HG03280 (cell line): ENCODE measurements around the gene CFAP58.

Experiments
- ATAC-seq: cut with Tn5 transposase; IDR thresholded peaks from one replicate; pipeline ENCODE4 v1.9.1; 2021; ENCODE audit warnings: mild to moderate bottlenecking, moderate library complexity; ENCODE audit not compliant: unreplicated experiment

CFAP58 gene

DNA sequence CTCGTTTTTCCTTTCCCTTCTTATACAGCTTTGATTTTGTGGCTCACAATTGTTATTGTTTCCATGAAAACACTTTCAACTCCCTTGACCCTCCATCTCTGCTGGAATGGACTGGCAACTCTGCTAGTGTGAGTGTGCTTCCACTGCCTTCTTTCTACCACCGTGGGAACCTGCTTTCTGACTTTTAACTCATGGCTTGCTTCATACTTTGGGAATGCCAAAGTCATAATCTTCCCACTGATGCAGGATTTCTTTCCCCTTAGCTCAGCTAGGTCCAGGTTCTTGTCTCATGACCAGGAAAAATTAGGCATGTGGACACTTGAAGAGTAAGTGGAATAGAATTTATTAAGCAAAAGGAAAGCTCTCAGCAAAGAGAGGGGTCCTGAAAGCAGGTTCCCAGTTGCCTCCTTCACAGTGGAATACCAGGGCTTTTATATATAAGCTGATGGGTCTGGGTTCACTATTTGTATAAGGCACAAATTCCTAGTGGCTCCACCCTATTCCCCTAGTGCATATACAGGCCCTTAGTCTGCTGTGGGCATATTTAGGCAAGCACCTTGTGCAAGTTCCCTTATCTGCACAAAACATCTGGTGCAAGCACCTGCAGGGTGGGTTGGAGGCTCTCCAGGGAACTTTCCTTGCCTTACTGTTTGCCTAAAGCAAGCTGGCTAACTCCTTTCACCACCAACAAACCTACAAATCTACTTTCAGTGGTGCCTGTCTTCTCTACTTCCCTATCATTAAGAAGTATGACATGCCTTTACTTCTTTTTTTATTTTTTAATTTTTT, 119.5 kb downstream of the CFAP58 start:
- ATAC-seq, result no peak

DNA sequence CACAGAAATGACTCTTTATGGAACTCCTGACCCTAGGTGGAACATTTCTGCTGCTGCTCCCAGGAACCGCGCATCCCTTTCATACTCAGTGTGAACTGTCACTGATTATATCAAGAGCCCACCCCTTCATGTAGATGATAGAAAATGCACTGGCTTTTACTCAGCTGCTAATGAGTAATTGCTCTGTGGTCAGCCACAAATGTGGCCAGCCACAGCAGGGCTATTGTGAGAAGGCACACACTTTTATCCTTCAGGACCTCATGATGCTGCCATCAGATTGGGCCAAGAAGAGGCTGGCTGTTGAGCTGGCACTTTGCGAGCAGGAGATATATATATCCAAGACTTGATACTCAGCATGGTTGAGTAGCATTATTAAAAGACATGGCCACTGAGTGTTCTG, 124.7 kb downstream of the CFAP58 start:
- ATAC-seq, result no peak

DNA sequence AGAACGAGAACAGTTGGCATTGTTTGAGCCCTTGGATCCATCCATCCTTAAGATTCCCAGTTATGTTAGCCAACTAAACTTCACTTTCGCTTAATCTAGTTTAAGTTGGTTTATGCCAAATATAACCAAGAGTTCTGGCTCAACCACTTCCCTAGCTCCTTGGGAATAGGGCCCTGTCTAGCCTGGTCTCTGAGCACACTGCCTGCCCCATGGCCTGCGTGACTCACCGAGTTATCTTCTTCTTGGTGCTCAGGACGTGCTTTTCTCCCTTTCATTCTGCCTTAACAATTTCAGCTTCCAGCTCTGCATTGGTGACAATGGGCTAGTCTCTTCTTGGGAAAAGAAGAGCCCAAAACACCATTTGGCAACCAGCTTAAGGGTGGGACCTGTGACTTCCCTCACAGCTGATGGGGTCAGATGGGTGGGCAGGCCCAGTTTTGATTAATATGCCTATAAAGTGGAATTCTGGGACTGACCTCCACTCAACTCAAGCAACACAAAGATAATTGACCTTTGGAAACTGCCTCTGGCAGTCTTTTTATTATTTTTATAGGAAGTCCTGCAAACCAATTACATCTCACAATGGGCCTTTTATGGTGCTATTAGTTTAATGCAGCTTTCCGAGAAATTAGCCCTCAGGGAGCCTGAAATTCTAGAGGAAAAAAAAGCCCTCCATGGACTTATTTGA, 126.4 kb downstream of the CFAP58 start:
- ATAC-seq, result no peak

DNA sequence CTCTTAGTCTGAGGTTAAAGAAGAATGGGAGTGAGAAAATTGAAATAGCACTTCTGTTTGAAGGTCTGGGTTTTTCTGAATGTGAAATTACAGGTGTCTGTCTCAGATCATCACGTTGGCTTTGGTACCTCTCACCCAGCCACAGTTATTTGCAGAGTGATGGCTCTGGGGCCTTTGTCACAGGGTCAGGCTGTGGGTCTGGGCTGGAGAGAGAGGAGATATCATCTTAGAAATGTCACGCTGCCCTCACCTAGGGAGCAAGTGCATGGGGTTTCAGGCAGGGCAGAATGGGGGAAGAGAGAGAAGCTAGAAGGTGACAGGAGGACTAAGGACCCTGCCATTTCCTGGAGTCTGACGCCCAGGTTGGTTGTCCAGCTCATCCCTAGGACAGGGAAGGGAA, 127.2 kb downstream of the CFAP58 start:
- ATAC-seq, result no peak

- no peak for ATAC-seq
Measured at GRCh38 chr10:104483582-104483981, 129.9 kb downstream of the CFAP58 start.

DNA sequence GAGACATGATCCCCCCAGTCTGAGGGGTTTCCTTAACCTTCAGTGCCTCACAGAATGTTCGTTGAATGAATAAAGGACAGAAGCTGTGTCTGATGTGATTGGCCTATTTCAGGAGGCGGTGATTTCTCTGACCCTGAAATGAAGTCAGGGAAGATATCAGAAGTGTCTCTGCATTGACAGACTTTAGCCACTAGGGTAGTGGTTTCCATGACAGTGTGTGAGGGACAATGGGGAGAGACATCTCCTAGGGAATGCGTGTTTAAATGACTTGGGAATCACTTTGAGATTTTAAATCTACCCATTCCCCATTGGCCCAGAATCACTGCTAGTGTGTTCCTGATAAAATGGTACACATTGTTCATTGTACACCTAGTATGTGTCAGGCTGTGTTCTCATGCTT, 132.0 kb downstream of the CFAP58 start:
- ATAC-seq, result no peak

DNA sequence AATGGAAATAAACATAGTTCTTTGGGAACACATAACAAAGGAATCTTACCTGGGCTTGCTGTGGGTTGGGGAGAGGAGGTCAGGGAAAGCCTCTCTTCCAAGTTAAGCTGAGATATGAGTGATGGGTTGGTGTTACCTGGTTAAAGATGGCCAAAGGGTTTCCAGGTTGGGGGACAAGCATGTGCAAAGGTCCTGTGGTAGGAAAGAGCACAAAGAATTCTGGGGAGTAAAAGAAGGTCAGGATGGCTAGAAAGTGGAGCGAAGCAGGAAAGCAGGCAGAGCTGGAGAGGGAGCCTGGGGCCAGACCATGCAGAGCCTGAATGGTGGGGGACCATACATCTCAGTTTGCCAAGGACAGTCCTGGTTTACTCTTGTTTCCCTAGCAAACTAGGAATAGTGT, 133.2 kb downstream of the CFAP58 start:
- no peak for ATAC-seq

GRCh38 chr10:104487794-104488438, 134.3 kb downstream of the CFAP58 start:
- ATAC-seq, result no peak

- no peak for ATAC-seq
Measured at GRCh38 chr10:104488439-104488832, 134.8 kb downstream of the CFAP58 start.

- no peak for ATAC-seq
Measured at GRCh38 chr10:104492329-104492940, 138.8 kb downstream of the CFAP58 start.

DNA sequence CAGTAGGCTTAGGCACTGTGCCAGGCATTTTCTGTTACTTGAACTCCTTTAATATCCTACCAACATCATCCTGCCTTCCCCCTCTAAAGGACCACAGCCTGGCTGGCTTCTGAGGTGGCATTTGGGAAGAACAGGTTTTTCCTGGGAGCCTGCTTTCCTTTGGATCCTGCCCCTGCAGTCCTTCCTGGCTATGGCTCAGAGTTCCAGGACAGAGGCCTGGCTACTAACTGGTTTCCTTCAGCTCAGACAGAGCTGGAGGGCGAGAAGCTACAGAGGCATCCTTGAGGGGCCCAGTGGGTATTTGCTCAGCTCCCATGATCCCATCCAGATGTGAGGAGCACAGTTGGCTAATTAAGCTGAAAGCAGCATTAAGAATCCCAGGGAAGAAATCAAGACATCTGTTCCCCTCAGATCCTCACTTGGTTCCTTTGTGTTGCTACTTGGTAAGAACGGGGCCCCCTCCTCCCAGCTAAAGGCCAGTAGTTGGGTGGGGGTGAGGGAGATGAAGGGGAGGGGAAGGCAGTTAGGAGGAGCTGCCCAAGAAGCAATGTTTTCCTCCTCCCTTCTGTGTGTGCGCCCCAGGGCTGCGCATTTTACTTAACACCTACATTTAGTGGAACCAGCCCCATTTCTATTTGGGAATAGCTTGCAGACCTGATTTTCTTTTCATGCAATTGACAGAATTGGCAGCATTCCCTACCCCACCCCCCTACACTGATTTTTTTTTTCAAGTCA, 144.9 kb downstream of the CFAP58 start:
- no peak for ATAC-seq

GRCh38 chr10:104501449-104501848, 147.8 kb downstream of the CFAP58 start:
- ATAC-seq, result no peak

GRCh38 chr10:104501864-104502579, 148.4 kb downstream of the CFAP58 start:
- ATAC-seq, result no peak

GRCh38 chr10:104502907-104503306, 149.3 kb downstream of the CFAP58 start:
- no peak for ATAC-seq
